Thoracic aorta (tissue), 2 donors: ENCODE results near the gene TIMM10. TPM values are rescaled to one million over a fixed set of nuclear protein-coding genes. Genes with fewer than 3 reads are reported as not detected.

Source experiments
- ATAC-seq: fragments of 150-250 bp; one replicate; pipeline ENCODE4 v1.8.0; 2017; ENCODE audit warnings: low read depth; ENCODE audit not compliant: insufficient number of reproducible peaks, low FRiP score
- DNase-seq: peaks from one replicate; pipeline ENCODE4 v3.0.0-alpha.2; 2020; ENCODE audit warnings: low spot score
- H3K27ac ChIP-seq, 2 donors: fragments of 200-600 bp; sonication (generic); 1 replicate in 1 of 2; 2 replicates in 1 of 2; pipeline ENCODE4 v1.5.1; 2016; ENCODE audit warnings: mild to moderate bottlenecking in 2 of 2, moderate library complexity in 2 of 2
- H3K27me3 ChIP-seq: fragments of 200-600 bp; sonication (generic); replicated peaks from 2 replicates; pipeline ENCODE4 v1.6.0; 2016; ENCODE audit warnings: mild to moderate bottlenecking; ENCODE audit not compliant: insufficient read depth
- H3K36me3 ChIP-seq: fragments of 200-600 bp; sonication (generic); one replicate; pipeline ENCODE4 v1.5.1; 2016
- H3K4me1 ChIP-seq, 2 donors: fragments of 200-600 bp; sonication (generic); 1 replicate in 1 of 2; 2 replicates in 1 of 2; pipeline versions ENCODE4 v1.5.1 to v1.6.0; 2016; ENCODE audit warnings: low read depth in 2 of 2, mild to moderate bottlenecking in 1 of 2; ENCODE audit not compliant: control insufficient read depth in 1 of 2
- H3K4me3 ChIP-seq: fragments of 200-600 bp; sonication (generic); 2 replicates; pipeline ENCODE4 v1.5.1; 2016; ENCODE audit warnings: mild to moderate bottlenecking
- H3K9me3 ChIP-seq: fragments of 200-600 bp; sonication (generic); 2 replicates; pipeline ENCODE4 v1.5.1; 2016
- CTCF ChIP-seq: fragments of 200-600 bp; sonication (generic); IDR thresholded peaks from one replicate; pipeline ENCODE4 v1.5.1; 2019; ENCODE audit warnings: antibody characterized with exemption
- total RNA-seq, 2 donors: library from RNA; depleted of rRNA; stranded (reverse); fragments of >200 nt; gene quantifications; one replicate each; pipeline versions ENCODE4 v1.1.0 to v1.2.3, GENCODE V29; 2016

TIMM10 gene
- total RNA-seq, 2 donors from 2014 or later = 19.5 to 33.5 TPM

GRCh38 chr11:57549983-57550382, 19.4 kb upstream of the TIMM10 start:
- no peaks in the 10 kb centered on the region for H3K27me3 ChIP-seq
- TF ChIP-seq CTCF = no peak
- H3K27ac ChIP-seq = no peak overlapping the region
- H3K4me3 ChIP-seq = no peak overlapping the region
- DNase-seq (no peak), ATAC-seq (no peak)
- H3K4me1 ChIP-seq = no peaks in the 10 kb centered on the region
- H3K9me3 ChIP-seq = no peaks in the 10 kb centered on the region
- peaks cover 47% of the 10 kb centered on the region for H3K36me3 ChIP-seq

DNA sequence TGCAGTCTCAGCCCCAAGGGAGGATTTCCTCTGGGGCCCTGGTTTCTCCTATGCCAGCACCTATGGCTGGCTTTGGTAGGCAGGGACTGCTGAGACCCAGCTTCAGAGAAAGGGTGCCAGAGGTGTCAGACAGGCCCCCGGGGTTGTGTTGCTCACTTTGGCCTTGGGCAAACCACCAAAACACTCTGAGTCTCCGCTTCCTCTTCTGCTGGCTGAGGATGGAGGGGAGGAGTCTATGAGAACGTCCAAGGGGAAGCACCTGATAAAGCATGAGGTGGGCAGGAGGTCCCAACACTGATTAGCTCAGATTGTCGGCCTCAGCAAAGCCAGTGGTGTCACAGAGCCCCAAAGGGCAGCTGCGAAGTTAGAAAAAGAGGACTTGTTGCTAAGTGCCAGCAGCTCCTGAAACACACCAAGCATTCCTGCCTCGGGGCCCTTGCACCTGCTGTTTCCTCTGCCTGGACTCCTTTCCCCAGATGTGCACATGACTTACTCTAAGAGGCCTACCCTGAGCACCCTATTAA, 17.4 kb upstream of the TIMM10 start:
- Histone ChIP-seq H3K9me3 (no peaks in the 10 kb centered on the region), H3K4me3 (no peak overlapping the region), H3K36me3 (peaks cover 31% of the 10 kb centered on the region), H3K27ac (no peak overlapping the region), H3K27me3 (no peaks in the 10 kb centered on the region), H3K4me1 (no peaks in the 10 kb centered on the region)
- DNase-seq (no peak), ATAC-seq (no peak)
- no peak for TF ChIP-seq CTCF

DNA sequence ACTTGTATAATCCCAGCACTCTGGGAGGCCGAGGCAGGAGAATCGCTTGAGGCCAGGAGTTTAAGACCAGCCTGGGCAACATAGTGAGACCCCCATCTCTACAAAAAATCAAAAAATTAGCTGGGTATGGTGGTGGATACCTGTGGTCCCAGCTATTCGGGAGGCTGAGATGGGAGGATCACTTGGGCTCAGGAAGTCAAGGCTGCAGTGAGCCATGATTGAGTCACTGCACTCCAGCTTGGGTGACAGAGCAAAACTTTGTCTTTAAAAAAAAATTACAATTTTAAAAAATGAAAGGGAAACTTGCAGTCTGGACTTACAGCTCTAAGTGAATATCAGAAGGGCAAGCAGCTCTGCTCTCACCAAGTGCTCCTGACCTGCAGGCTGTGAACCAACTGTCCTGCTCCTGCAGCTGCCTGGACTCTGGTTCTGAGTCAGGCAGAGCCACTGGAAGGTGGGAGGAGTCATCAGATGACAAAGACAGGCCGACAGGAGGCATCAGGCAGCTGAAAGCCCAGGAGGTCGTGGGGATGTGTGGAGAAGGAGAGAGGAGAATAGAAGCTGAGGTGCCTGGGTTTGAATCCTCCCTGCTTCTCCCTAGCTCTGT, 16.4 kb upstream of the TIMM10 start:
- DNase-seq = no peak
- ATAC-seq = no peak

DNA sequence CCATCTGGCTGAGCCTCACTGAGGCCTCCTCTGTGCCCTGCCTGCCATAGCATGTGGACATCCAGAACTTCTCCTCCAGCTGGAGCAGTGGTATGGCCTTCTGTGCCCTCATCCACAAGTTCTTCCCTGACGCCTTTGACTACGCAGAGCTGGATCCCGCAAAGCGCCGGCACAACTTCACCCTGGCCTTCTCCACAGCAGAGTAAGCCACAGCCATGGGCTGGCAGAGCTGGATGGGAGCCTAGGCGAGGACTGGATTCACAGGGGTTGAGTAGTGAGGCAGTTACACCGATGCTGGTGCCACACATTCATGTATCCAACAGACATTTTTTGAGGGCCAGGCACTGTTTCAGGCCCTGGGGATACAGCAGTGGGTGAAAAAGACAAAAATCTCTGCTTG, 15.9 kb upstream of the TIMM10 start:
- no peaks in the 10 kb centered on the region for H3K4me1 ChIP-seq
- TF ChIP-seq CTCF = no peak
- DNase-seq = no peak

More for the DNA sequence above, 16.4 kb upstream of the TIMM10 start:
- Histone ChIP-seq H3K27ac (no peak overlapping the region), H3K9me3 (no peaks in the 10 kb centered on the region), H3K36me3 (peaks cover 22% of the 10 kb centered on the region), H3K4me1 (no peaks in the 10 kb centered on the region), H3K27me3 (no peaks in the 10 kb centered on the region), H3K4me3 (no peak overlapping the region)
- TF ChIP-seq CTCF = no peak

DNA sequence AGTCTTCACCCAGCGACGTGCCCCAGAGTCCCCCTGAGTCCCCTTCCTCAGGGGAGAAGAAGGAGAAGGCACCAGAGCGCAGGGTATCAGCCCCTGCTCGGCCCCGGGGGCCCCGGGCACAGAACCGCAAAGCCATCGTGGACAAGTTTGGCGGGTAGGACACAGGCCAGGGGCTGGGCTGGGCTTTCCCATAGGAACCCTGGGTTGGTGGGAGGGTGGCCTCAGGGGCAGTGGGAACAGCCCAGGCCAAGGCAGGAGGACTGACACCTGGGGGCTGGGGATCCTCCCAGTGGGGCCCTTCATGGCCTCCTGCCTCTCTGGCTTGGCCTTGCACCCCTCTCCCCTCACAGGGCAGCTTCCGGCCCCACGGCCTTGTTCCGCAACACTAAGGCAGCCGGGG, 15.3 kb upstream of the TIMM10 start:
- Histone ChIP-seq H3K36me3 (peaks cover 17% of the 10 kb centered on the region), H3K27ac (no peak overlapping the region), H3K4me1 (no peaks in the 10 kb centered on the region), H3K9me3 (no peaks in the 10 kb centered on the region), H3K27me3 (no peaks in the 10 kb centered on the region), H3K4me3 (no peak overlapping the region)
- TF ChIP-seq CTCF = no peak
- no peak for ATAC-seq
- DNase-seq = no peak

More for the DNA sequence above, 15.9 kb upstream of the TIMM10 start:
- ATAC-seq = no peak
- H3K4me3 ChIP-seq = no peak overlapping the region
- H3K36me3 ChIP-seq = peaks cover 19% of the 10 kb centered on the region
- no peak overlapping the region for H3K27ac ChIP-seq
- no peaks in the 10 kb centered on the region for H3K27me3 ChIP-seq
- H3K9me3 ChIP-seq = no peaks in the 10 kb centered on the region
